Amniotic stem cell (primary cell): Measurements from ENCODE around the gene FHL5.
"Not testable (repeated sequence)": the region's sequence is repeated elsewhere in the genome, so short reads cannot be mapped to it uniquely, and the experiment has no call there.

ENCODE experiments used
- DNase-seq: peaks from one replicate; lab custom pipeline; 2025; lab: John Stamatoyannopoulos, UW

FHL5 gene

GRCh38 chr6:96562886-96563285 lies at the start of gene FHL5:
Gene FHL5, plus strand, starts transcription at chr6:96563128. Its CDS starts 40,486 bp downstream, at chr6:96603614.
- DNase-seq = no peak

GRCh38 chr6:96520171-96521115 lies 42.5 kb upstream of the FHL5 start:
- DNase-seq = no peak

GRCh38 chr6:96521306-96521643 lies 41.7 kb upstream of the FHL5 start:
- no peak for DNase-seq

- DNase-seq = peak; percentile 94
These were observed 41.1 kb upstream of the FHL5 start, which contains the start of gene UFL1 for GRCh38 chr6:96521644-96522464. Gene UFL1, plus strand, starts transcription at chr6:96521806. Its CDS starts 68 bp downstream, at chr6:96521874.

- DNase-seq = no peak
These were observed 40.4 kb upstream of the FHL5 start for GRCh38 chr6:96522465-96523009.

- no peak for DNase-seq
These were observed 34.7 kb upstream of the FHL5 start for GRCh38 chr6:96528193-96528592.

GRCh38 chr6:96532399-96532798 lies 30.5 kb upstream of the FHL5 start:
- DNase-seq = no peak

GRCh38 chr6:96537726-96538125 lies 25.2 kb upstream of the FHL5 start:
- no peak for DNase-seq

- DNase-seq = no peak
These were observed 20.2 kb upstream of the FHL5 start for GRCh38 chr6:96542702-96543101.

GRCh38 chr6:96545882-96546281 lies 17.0 kb upstream of the FHL5 start:
- DNase-seq = no peak

GRCh38 chr6:96547654-96548053 lies 15.3 kb upstream of the FHL5 start:
- DNase-seq = no peak

- no peak for DNase-seq
These were observed 8.4 kb upstream of the FHL5 start for GRCh38 chr6:96554558-96554957.

- not testable (repeated sequence) for DNase-seq
These were observed 3.2 kb upstream of the FHL5 start for GRCh38 chr6:96559740-96560139.

GRCh38 chr6:96563853-96564252 lies 925 bp downstream of the FHL5 start:
- no peak for DNase-seq

- DNase-seq = no peak
These were observed 7.1 kb downstream of the FHL5 start for GRCh38 chr6:96570053-96570452.

GRCh38 chr6:96571551-96571950 lies 8.6 kb downstream of the FHL5 start:
- DNase-seq = no peak

GRCh38 chr6:96575359-96575758 lies 12.4 kb downstream of the FHL5 start:
- no peak for DNase-seq

GRCh38 chr6:96576221-96576620 lies 13.3 kb downstream of the FHL5 start:
- DNase-seq = no peak

- no peak for DNase-seq
These were observed 19.1 kb downstream of the FHL5 start for GRCh38 chr6:96582021-96582420.

- DNase-seq = no peak
These were observed 19.5 kb downstream of the FHL5 start for GRCh38 chr6:96582436-96582835.

- no peak for DNase-seq
These were observed 41.5 kb downstream of the FHL5 start for GRCh38 chr6:96604420-96604819.

GRCh38 chr6:96608074-96608473 lies 45.1 kb downstream of the FHL5 start:
- no peak for DNase-seq

- DNase-seq = no peak
These were observed 47.1 kb downstream of the FHL5 start for GRCh38 chr6:96610019-96610418.
